GM11168 (cell line): ENCODE results near the gene RBPJ.

Experiments
- in situ Hi-C: fragments of 300-500 bp; cut with MboI; formaldehyde crosslinking; loops from one replicate; pipeline ENCODE4 v1.12.0; 2022; ENCODE audit warnings: low sequenced_read_pairs; ENCODE audit not compliant: unreplicated experiment

RBPJ gene

DNA sequence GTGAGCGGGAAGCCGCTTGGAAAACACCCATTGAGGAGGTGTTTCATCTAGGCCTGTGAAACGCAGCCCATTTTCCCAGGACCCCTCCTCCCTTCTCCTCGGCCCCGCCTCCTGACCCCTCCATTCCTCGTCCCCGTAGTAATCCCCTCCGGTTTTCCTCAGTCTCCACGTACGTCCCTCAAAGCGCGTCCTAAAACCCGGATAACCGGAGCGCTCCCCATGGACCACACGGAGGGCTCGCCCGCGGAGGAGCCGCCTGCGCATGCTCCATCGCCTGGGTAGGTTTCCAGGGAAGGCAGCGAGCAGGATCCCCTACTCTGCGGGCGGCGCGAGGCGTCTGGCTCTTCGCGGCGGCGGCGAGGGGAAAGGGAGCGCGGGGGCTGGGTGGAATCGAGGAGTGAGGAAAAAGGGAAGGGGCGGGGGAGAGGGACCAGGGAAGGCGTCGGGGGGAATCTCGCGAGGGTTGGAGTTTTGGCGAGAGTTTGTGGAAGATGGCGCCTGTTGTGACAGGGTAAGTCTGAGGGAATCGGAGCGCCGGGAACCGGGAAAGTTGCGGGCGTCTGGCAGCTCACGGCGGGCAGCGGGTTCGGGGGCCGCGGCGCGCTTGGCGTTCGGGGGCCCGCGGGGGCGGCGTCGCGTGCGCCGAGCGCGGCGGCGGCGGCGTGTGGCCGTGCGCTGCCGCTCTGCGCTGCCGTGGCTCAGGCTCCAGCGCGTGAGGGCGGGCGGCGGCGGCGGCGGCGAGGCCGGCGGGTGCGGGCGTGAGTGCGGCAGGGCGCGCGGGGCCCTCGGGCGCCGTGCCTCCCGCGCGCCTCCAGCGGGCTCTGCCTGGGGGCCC is at the start of gene RBPJ:
Gene RBPJ, plus strand, starts transcription at position 477 of the 835 bp plus-strand sequence. Its CDS starts 15 bp downstream, at position 492.
- in situ Hi-C loops, result no loop called here

GRCh38 chr4:26271703-26272102 is 49.1 kb upstream of the RBPJ start:
- in situ Hi-C loops, result no loop called here

DNA sequence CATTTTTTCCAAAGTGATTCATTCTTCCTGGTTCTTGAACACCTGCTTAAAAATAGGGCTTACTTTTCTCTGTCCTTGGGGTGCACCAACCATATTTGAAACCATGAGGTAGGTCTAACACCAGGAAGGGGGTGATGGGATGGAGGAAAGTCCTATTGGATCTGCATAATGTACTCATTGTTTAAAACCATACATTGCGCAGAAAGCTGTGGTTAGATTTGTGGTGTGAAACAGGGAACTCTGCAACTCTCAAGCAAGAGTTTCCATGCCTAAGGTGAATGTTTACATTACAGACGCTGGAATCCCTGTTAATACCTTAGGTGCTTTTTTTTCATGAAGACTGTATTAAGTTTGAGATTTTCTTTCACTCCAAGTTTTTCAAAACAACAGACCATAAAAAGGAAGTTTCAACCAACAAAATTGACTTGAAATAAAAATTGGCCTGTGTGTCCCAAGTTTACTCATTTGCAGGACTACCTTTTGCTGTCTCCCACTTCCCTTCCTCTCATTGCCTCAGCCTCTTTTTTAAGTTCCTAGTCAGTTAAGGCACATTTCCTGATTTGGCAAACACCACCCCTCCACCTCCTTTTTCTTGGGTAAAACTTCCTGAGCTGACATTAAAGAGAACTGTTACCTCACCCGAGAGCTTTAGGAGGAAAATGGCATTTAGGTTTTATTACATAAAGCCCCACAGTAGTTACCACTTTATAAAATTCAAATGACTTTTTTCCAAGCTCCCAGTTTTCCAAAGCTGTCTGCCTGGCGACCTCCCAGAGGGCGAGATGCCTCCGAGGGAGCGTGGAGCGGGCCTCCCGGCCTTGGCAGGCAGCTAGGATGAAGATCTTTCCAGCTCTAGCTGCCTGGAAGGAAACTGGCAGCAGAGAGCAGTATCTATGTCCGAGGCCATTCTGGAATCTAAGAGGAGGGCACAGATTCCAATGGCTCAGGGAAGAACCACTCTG is 47.9 kb upstream of the RBPJ start:
- in situ Hi-C loops, result no loop called here

- in situ Hi-C loops, result no loop called here
Observed at GRCh38 chr4:26273616-26273980, 47.2 kb upstream of the RBPJ start.

DNA sequence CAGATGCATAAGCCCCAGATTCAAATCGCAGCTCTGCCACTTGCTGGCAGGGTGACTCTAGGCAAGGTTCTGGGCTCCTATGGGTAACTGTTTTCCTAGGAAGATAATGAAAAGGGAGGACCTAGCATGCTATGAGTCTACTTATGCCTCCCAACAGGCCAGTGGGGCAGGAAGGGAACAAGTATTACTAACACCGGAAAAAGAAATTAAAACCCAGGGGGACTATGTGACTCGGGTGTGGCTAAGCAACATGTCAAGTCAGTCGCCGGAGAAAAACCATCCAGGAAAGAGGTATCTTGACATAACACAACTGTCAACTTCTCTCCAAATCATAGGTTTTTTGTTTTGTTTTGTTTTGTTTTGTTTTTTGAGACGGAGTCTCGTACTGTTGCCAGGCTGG is 45.5 kb upstream of the RBPJ start:
- in situ Hi-C loops, result no loop called here

DNA sequence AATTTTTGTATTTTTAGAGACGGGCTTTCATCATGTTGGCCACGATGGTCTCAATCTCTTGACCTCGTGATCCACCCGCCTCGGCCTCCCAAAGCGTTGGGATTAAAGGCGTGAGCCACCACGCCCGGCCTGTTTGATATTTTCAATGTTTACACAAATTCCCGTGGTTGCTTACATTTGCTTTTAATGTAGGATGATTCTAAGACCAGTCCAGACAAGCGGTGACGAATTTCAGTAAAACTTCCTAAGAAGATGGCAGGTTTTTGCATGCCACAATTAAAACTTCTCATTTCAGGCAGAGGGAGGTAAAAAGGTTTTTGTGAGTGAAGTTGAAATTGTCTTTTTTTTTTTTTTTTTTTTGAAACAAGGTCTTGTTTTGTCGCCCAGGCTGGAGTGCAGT is 41.4 kb upstream of the RBPJ start:
- in situ Hi-C loops, result no loop called here

GRCh38 chr4:26281881-26282280 is 38.9 kb upstream of the RBPJ start:
- in situ Hi-C loops, result no loop called here

DNA sequence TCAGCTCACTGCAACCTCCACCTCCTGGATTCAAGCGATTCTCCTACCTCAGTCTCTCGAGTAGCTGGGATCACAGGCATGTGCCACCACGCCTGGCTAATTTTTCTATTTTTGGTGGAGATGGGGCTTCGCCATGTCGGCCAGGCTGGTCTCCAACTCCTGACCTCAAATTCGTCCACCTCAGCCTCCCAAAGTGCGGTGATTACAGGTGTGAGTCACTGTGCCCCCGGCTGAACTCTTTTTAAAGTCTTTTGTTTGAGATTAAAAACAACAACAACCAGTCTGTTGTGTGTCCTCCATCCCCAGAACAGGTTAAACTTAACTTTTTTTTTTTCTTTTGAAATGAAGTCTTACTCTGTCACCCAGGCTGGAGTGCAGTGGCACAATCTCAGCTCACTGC is 36.3 kb upstream of the RBPJ start:
- in situ Hi-C loops, result no loop called here

DNA sequence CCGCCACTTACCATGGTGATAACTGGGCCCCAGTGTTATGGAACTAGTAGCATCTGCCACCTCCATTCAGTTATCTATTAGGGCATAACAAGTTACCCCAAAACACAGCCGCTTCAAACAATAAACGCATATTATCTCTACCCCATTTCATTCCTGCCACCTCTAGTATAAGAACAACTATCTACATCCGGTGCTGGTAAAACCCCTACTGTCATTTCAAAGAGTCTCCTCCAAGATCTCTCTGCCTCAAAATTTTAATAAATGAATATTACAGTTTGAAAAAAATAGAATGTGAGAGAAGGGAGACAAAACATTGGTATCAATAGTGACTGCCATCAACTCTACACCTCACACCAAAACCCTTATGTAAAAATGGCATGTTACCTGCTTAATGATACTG is 35.5 kb upstream of the RBPJ start:
- in situ Hi-C loops, result no loop called here

- in situ Hi-C loops, result no loop called here
Observed at GRCh38 chr4:26287756-26288155, 33.1 kb upstream of the RBPJ start.

DNA sequence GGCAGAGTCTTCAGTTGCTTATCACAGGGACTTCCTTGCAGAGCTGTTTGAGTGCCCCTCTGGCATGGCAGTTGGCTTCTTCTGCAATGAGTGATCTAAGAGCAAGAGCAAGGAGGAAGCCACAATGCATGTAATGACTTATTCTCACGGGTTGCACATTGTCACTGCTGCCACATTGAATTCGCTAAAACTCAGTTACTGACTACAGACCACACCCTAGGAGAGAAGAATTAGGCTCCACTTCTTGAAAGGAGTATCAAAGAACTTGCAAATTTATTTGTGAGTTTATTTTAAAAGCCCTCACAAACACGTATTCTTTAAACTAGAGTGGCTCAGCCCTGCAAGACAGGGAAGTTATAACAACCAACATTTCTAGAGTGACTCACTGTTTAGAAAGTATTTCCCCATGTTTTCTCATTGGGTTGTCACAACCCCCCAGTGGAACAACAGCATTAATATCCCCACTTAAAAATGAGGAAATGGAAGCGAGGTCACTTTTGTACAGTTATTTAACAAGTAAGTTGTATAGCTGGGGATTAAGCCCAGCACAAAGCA is 32.4 kb upstream of the RBPJ start:
- in situ Hi-C loops, result no loop called here

DNA sequence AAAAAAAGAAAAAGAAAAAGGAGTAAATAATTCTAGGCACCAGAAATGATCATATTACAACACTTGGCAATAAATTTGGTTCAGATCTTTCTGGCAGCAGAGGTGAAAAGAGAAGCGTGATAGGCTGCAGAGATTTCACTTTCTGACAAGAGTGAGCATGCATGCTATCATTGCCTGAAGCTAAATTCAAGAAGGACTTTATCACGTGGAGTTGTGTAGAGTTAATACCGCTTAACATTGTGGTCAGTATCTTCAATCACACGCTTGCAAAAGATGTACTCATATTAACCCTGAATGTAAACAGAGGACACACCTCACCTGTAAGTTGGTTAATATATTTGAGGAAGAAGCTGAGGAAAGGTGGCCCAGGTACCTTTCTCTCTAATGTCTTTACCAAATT is 31.4 kb upstream of the RBPJ start:
- in situ Hi-C loops, result no loop called here

GRCh38 chr4:26290321-26290720 is 30.5 kb upstream of the RBPJ start:
- in situ Hi-C loops, result no loop called here

DNA sequence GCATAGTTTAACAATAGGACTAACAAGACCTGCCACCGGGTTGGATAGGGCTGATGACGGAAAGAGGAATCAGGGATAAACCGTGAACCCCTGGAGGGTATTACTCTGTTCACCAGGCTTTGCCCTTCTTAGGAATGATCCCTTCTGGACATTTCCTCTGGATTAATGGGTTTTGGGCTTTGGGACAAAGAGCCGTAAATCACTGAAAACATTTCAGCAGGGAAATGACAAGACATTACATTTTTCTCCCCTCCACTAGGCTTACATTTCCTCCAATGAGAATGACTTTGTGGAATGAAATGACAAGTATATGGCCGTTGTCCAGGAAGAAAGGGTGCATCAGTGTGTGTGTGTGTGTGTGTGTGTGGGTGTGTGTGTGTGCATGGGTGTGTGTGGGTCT is 25.9 kb upstream of the RBPJ start:
- in situ Hi-C loops, result no loop called here

DNA sequence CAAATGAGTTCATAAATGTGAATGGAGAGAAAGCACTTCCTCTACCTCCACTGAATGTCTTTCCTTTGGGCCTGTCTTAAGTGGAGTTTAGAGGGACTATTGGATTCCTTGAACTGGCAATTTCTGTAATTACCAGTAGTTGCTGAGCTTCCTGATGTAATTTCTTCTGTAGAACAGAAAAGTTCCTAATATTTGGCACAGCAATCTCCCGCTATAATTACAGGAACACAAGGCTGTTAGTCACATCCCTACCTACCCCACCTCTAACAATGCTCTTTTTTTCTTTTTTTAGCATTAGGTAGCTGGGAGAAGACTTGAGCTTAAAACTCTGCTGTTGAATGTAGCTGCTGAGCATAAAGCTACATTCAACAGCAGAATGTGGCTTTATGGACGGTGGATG is 24.8 kb upstream of the RBPJ start:
- in situ Hi-C loops, result no loop called here

GRCh38 chr4:26296514-26296913 is 24.3 kb upstream of the RBPJ start:
- in situ Hi-C loops, result no loop called here

GRCh38 chr4:26297219-26297618 is 23.6 kb upstream of the RBPJ start:
- in situ Hi-C loops, result no loop called here

- in situ Hi-C loops, result no loop called here
Observed at GRCh38 chr4:26298198-26298947, 22.4 kb upstream of the RBPJ start.

DNA sequence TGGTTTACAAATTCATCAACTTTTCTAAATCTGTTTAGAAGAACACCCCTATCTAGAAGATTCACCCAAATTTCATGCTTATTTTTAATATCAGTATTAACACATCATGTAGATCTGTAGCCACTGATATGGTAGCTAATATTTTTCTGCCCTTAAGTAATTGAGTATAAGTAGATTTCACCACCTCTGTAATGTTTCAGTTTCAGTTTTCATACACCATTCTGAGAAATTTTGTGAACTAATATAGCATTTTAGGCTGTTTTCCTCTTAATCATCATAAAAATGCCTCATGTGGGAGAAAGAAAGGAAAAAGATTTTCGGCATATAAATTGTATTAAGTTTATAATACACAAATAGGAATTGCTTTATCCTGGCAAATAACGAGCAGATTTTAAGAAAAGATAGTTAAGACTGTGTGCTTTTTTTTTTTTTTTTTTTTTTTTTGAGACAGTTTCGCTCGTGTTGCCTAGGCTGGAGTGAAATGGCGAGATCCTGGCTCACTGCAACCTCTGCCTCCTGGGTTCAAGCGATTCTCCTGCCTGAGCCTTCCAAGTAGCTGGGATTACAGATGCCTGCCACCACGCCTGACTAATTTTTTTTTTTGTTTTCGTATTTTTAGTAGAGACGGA is 21.4 kb upstream of the RBPJ start:
- in situ Hi-C loops, result no loop called here
